ENCODE results near the gene BSX. TPM values are rescaled to one million over a fixed set of nuclear protein-coding genes. Genes with fewer than 3 reads are reported as not detected.

BSX gene
- total RNA-seq, 1 donor from 2014 or later, result not detected

- Histone ChIP-seq H3K27ac (no peak overlapping the region), H3K36me3 (no peaks in the 10 kb centered on the region), H3K27me3 (no peaks in the 10 kb centered on the region), H3K4me3 (peak overlapping the region; percentile 46), H3K4me1 (peaks cover 11% of the 10 kb centered on the region), H3K9me3 (no peaks in the 10 kb centered on the region)
- TF ChIP-seq POLR2AphosphoS5 (IDR thresholded peaks at IDR 0.05; ENCODE audit: insufficient read depth in 1 of 2, low read depth in 1 of 2), result no peak
- TF ChIP-seq POLR2A (IDR thresholded peaks at IDR 0.05), result no peak
- TF ChIP-seq, protein P1, sequence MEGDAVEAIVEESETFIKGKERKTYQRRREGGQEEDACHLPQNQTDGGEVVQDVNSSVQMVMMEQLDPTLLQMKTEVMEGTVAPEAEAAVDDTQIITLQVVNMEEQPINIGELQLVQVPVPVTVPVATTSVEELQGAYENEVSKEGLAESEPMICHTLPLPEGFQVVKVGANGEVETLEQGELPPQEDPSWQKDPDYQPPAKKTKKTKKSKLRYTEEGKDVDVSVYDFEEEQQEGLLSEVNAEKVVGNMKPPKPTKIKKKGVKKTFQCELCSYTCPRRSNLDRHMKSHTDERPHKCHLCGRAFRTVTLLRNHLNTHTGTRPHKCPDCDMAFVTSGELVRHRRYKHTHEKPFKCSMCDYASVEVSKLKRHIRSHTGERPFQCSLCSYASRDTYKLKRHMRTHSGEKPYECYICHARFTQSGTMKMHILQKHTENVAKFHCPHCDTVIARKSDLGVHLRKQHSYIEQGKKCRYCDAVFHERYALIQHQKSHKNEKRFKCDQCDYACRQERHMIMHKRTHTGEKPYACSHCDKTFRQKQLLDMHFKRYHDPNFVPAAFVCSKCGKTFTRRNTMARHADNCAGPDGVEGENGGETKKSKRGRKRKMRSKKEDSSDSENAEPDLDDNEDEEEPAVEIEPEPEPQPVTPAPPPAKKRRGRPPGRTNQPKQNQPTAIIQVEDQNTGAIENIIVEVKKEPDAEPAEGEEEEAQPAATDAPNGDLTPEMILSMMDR (IDR thresholded peaks at IDR 0.05), result no peak
- intact Hi-C loops (cut with DNase I), result no loop called here
- DNase-seq (ENCODE audit: extremely low spot score in 2 of 2), result no peak
Measured at GRCh38 chr11:122984186-122985011, 2.8 kb upstream of the BSX start.

GRCh38 chr11:122983438-122984185 is 2.0 kb upstream of the BSX start:
- TF ChIP-seq POLR2AphosphoS5 (IDR thresholded peaks at IDR 0.05; ENCODE audit: insufficient read depth in 1 of 2, low read depth in 1 of 2) (no peak), POLR2A (IDR thresholded peaks at IDR 0.05) (no peak)
- TF ChIP-seq, protein P1 (IDR thresholded peaks at IDR 0.05), result no peak
- no peaks in the 10 kb centered on the region for H3K27me3 ChIP-seq
- intact Hi-C loops (cut with DNase I), result no loop called here

DNA sequence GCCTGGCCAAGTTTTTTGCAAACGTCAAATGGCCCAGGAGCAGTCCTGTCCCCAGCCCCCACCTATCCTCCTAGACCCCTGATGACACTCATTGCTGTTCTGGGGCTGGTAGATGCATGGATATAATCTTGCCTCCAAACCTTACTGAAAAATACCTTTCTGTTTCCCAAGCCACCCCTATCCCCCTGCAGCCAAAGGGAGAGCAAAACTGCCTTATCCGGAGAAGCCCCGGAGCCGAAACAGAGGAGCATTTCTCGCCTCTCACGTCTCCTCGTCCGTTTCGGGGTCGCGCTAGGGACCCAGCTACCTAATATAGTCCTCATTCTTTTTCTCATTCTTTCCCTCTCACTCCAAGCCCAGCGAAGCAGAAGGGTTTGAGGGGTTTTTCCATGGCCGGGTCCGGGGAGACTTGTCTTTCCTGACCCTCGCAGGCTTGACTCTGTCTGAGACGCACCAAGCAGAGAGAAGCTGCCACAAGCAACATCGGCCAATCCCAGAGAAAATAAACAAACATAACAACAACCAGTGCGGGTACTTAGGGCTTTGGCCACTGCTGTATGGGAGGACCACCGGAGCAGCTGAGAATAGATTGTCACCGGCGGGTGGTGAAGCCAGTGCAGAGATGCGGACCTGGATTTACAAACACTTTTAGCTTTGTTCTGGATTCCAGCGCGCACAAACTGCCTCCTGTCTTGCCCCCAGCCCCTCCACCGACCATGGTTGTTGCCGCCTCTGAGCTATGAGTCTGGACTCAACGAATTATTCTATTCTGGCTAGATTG is 1.6 kb downstream of the BSX start:
- Histone ChIP-seq H3K27me3 (peaks cover 7% of the 10 kb centered on the region), H3K4me1 (peaks cover 29% of the 10 kb centered on the region), H3K36me3 (no peaks in the 10 kb centered on the region), H3K27ac (no peak overlapping the region), H3K9me3 (no peaks in the 10 kb centered on the region), H3K4me3 (no peak overlapping the region)
- intact Hi-C loops (cut with DNase I), result no loop called here
- TF ChIP-seq POLR2A (IDR thresholded peaks at IDR 0.05), result no peak
- TF ChIP-seq POLR2AphosphoS5 (IDR thresholded peaks at IDR 0.05; ENCODE audit: insufficient read depth in 1 of 2, low read depth in 1 of 2), result no peak
- TF ChIP-seq, protein P1 (IDR thresholded peaks at IDR 0.05), result no peak
- no peak for DNase-seq (ENCODE audit: extremely low spot score in 2 of 2)

More at GRCh38 chr11:122983438-122984185, 2.0 kb upstream of the BSX start:
- no peak for DNase-seq (ENCODE audit: extremely low spot score in 2 of 2)
- H3K9me3 ChIP-seq, result no peaks in the 10 kb centered on the region
- H3K36me3 ChIP-seq, result no peaks in the 10 kb centered on the region
- H3K4me1 ChIP-seq, result peaks cover 11% of the 10 kb centered on the region
- H3K4me3 ChIP-seq, result peak overlapping the region; percentile 46
- H3K27ac ChIP-seq, result no peak overlapping the region

DNA sequence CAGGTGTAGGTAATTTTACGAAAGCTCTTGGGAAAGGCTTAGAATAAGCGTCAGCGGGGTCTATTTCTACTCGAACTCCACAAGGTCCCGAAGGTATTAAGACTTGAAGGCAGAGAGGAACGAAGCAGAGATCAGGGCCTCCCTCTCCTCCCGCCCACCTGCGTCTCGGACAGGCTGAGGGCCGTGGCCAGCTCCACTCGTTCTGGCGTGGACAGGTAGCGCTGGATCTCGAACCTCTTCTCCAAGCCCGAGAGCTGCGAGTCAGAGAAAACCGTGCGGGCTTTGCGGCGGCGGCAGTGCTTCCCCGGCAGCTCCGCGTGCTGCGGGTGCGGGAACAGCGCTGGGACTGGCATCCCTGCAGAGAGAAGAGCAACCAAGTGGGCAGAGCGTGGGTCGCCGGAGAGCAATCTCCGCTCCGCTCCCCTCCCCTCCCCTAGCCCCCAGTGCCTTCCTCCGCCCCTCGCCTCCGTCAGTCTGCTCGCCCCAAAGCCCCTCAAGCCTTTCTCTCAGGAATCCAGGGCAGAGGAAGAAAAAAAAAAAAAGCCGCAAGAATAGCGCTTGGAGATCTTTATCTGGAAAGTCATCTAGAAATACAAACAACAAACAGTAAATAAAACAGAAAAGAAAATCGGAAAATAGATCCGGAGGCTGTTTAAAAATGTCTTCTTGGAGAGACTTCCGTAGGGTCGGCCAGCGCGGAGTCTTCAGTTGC is 2.4 kb downstream of the BSX start:
- peaks cover 7% of the 10 kb centered on the region for H3K27me3 ChIP-seq
- H3K27ac ChIP-seq, result no peak overlapping the region
- DNase-seq (ENCODE audit: extremely low spot score in 2 of 2), result no peak
- no peak for TF ChIP-seq POLR2AphosphoS5 (IDR thresholded peaks at IDR 0.05; ENCODE audit: insufficient read depth in 1 of 2, low read depth in 1 of 2)
- TF ChIP-seq, protein P1 (IDR thresholded peaks at IDR 0.05), result no peak
- TF ChIP-seq POLR2A (IDR thresholded peaks at IDR 0.05), result no peak
- H3K4me1 ChIP-seq, result peaks cover 23% of the 10 kb centered on the region
- H3K9me3 ChIP-seq, result no peaks in the 10 kb centered on the region
- no peaks in the 10 kb centered on the region for H3K36me3 ChIP-seq
- H3K4me3 ChIP-seq, result no peak overlapping the region
- intact Hi-C loops (cut with DNase I), result no loop called here

Data from vagina (tissue), 2 donors.